Fibroblast of lung (primary cell): ENCODE measurements around the gene PDZRN4. TPM values are rescaled to one million over a fixed set of nuclear protein-coding genes. Genes with fewer than 3 reads are reported as not detected.

ENCODE experiments used
- DNase-seq, 2 donors: peaks; one replicate each; pipeline versions ENCODE4 v3.0.0 to v3.0.0-alpha.2; 2010; ENCODE audit warnings: low read depth in 2 of 2
- H2AFZ ChIP-seq: 2 replicates; pipeline ENCODE4 v1.5.1; 2012; ENCODE audit warnings: low read length, control low read depth, inconsistent platforms
- H3K27ac ChIP-seq: 2 replicates; pipeline ENCODE4 v1.5.1; 2011; ENCODE audit warnings: low read length, control low read depth; ENCODE audit not compliant: insufficient read depth
- H3K27me3 ChIP-seq: 2 replicates; pipeline ENCODE4 v1.5.1; 2011; ENCODE audit warnings: mild to moderate bottlenecking, low read length; ENCODE audit not compliant: control insufficient read depth, insufficient read depth
- H3K36me3 ChIP-seq: 2 replicates; pipeline ENCODE4 v1.5.1; 2011; ENCODE audit warnings: low read length; ENCODE audit not compliant: control insufficient read depth, insufficient read depth
- H3K4me1 ChIP-seq: 2 replicates; pipeline ENCODE4 v1.5.1; 2011; ENCODE audit warnings: low read length; ENCODE audit not compliant: control insufficient read depth, insufficient read depth; ENCODE audit errors: extremely low read depth
- H3K4me2 ChIP-seq: 2 replicates; pipeline ENCODE4 v1.5.1; 2011; ENCODE audit warnings: low read length, control low read depth; ENCODE audit not compliant: insufficient read depth; ENCODE audit errors: extremely low read depth
- H3K4me3 ChIP-seq, 4 experiments: fragments of 200-600 bp in 1 of 4; sonication (generic) in 1 of 4; replicated peaks in 1 of 4; 2 replicates each; pipeline ENCODE4 v1.5.1; 2011 to 2016; ENCODE audit warnings: low read length in 4 of 4, low read depth in 3 of 4, mild to moderate bottlenecking in 3 of 4, control low read depth in 2 of 4, inconsistent platforms in 1 of 4, mixed read lengths in 1 of 4; ENCODE audit not compliant: insufficient read depth in 1 of 4; ENCODE audit errors: control extremely low read depth in 1 of 4
- H3K79me2 ChIP-seq: 2 replicates; pipeline ENCODE4 v1.5.1; 2012; ENCODE audit warnings: mild to moderate bottlenecking, low read length, inconsistent platforms; ENCODE audit not compliant: control insufficient read depth, insufficient read depth
- H3K9ac ChIP-seq: 2 replicates; pipeline ENCODE4 v1.5.1; 2011; ENCODE audit warnings: mild to moderate bottlenecking, low read length, control low read depth; ENCODE audit not compliant: insufficient read depth
- H3K9me3 ChIP-seq: 2 replicates; pipeline ENCODE4 v1.5.1; 2012; ENCODE audit warnings: low read depth, low read length; ENCODE audit not compliant: control insufficient read depth, insufficient read depth
- H4K20me1 ChIP-seq: 2 replicates; pipeline ENCODE4 v1.5.1; 2011; ENCODE audit warnings: low read length; ENCODE audit not compliant: control insufficient read depth, insufficient read depth; ENCODE audit errors: extremely low read depth
- CTCF ChIP-seq, 2 donors: IDR thresholded peaks in 1 of 2; conservative IDR thresholded peaks in 1 of 2; 1 replicate in 1 of 2; 2 replicates in 1 of 2; pipeline ENCODE4 v1.5.1; 2011 to 2012; ENCODE audit warnings: low read length in 2 of 2, control low read depth in 1 of 2, inconsistent platforms in 1 of 2, low read depth in 1 of 2, mild to moderate bottlenecking in 1 of 2
- EZH2 ChIP-seq: IDR thresholded peaks from 2 replicates; pipeline ENCODE4 v1.5.1; 2012; ENCODE audit warnings: low read length, control low read depth, mild to moderate bottlenecking; ENCODE audit errors: missing control alignments
- polyA plus RNA-seq, 2 donors: library from polyadenylated mRNA; depleted of rRNA in 1 of 2; stranded (reverse) in 1 of 2; unstranded in 1 of 2; fragments of >200 nt; gene quantifications; 2 replicates each; pipeline ENCODE4 v1.2.1, GENCODE V29; 2011 to 2012; ENCODE audit warnings: missing spikeins in 1 of 2
- total RNA-seq: library from RNA; depleted of rRNA; stranded (reverse); fragments of >200 nt; gene quantifications from 2 replicates; pipeline ENCODE4 v1.2.1, GENCODE V29; 2014

The PDZRN4 gene
- total and polyA plus RNA-seq, 2 donors (not counting 1 experiment from before 2014, with no cell fraction given), result not detected

- TF ChIP-seq CTCF (conservative IDR thresholded peaks at IDR 0.05 in 1 of 2, IDR thresholded peaks at IDR 0.05 in 1 of 2; ENCODE audit: low read depth in 1 of 2, low read length in 2 of 2), result no peak
- TF ChIP-seq EZH2, result no peak
- no peaks in the 10 kb centered on the region for H3K79me2 ChIP-seq
- no peak overlapping the region for H3K27ac ChIP-seq
- no peak overlapping the region for H3K9ac ChIP-seq
- no peak overlapping the region for H3K4me3 ChIP-seq
- no peaks in the 10 kb centered on the region for H3K4me1 ChIP-seq
- no peak for DNase-seq
- no peaks in the 10 kb centered on the region for H3K9me3 ChIP-seq
- H2AFZ ChIP-seq, result no peak overlapping the region
- no peaks in the 10 kb centered on the region for H3K27me3 ChIP-seq
- H4K20me1 ChIP-seq, result no peaks in the 10 kb centered on the region
- no peaks in the 10 kb centered on the region for H3K36me3 ChIP-seq
- no peak overlapping the region for H3K4me2 ChIP-seq
Measured at GRCh38 chr12:41621291-41621690, 433.2 kb downstream of the PDZRN4 start.
